Retinal pigment epithelial cell (primary cell): ENCODE measurements around the gene ZBTB40.

Experiments used
- DNase-seq: peaks from one replicate; pipeline ENCODE4 v3.0.0-alpha.2; 2010; ENCODE audit warnings: low read depth
- H3K4me3 ChIP-seq: 2 replicates; pipeline ENCODE4 v1.5.1; 2011; ENCODE audit warnings: mild to moderate bottlenecking, low read length, control low read depth, moderate library complexity
- CTCF ChIP-seq: conservative IDR thresholded peaks from 2 replicates; pipeline ENCODE4 v1.5.1; 2011; ENCODE audit warnings: low read depth, low read length, control low read depth, inconsistent platforms

Gene ZBTB40

GRCh38 chr1:22465015-22465565, 13.4 kb downstream of the ZBTB40 start:
- H3K4me3 ChIP-seq, result no peak overlapping the region
- TF ChIP-seq CTCF, result no peak
- DNase-seq, result no peak

DNA sequence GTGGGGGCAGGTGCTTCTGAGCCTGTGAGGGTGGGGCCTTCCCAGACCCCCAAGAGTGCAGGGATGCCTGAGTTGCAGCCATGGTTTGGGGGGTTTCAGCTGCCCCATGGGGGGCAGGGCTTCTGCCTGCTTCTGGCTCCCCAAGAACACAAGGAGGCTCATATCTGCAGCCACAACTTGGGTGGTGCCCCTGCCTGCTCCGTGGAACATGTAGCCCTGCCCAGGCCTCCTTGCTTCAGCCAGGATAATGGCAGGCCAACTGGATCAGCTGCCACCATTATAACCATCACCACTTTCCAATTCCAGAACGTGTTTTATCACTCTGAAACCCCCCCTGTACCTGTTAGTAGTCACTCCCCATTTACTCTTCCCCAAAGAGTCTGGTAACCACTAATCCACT, 14.0 kb downstream of the ZBTB40 start:
- TF ChIP-seq CTCF, result no peak
- H3K4me3 ChIP-seq, result no peak overlapping the region
- no peak for DNase-seq

DNA sequence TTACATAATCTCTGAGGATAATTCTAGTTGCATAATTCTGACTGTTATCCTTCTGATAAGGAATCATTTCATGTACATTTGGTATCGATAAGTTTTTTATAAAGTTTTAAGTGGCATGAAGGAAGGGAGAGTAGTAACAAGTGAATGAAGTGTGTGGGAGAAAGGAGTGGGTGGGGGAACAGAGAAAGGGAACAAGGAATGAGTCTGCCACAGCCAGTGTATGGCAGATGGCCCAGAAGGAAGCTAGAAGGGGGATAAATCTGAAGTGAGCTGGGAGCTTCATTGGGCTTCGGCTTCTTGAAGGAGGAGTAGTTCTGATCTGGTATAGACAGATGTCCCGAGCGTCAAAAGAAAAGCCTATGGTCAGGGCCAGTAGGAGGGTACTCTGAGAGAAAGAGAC, 18.6 kb downstream of the ZBTB40 start:
- TF ChIP-seq CTCF, result no peak
- DNase-seq, result no peak
- H3K4me3 ChIP-seq, result no peak overlapping the region

- no peak overlapping the region for H3K4me3 ChIP-seq
- no peak for TF ChIP-seq CTCF
- DNase-seq, result no peak
Measured at GRCh38 chr1:22471078-22471477, 19.4 kb downstream of the ZBTB40 start.

DNA sequence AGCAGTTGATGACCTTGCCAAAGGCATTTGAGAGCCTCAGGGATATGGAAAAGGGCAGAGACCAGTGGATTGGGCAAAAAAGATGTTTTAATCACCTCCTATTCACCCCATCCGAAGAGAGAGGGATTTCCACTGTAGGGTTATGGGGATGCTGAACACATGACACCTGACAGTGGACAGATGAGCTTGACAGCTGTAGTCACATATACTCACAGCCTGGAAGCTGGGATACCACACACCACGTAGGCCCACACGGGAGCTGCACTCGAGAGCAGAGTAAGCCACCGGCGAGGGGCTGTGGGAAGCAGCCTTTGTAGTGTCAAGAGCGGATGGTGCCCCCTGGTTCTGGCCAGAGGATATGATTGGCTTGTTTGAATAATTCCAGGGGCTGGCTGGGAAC, 20.0 kb downstream of the ZBTB40 start:
- no peak for DNase-seq
- no peak for TF ChIP-seq CTCF
- no peak overlapping the region for H3K4me3 ChIP-seq

DNA sequence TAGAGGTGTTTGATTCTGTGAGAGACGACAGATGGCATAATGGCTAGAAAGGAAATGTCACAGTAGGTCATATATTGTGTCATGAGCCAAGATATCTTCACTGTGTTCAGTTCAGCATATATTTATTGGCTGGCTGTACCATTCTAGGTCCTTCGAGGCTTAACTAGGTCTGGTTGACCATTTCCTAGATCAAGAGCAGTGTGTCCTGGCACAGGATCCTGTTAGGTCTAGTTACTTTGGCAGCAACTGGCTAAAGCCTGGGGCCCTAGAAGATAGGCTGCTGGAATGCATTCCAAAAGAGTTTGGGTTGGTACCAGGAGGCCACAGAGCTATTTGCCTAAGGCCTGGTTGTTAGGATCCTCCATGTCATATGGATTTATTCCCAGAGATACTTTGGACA, 20.9 kb downstream of the ZBTB40 start:
- no peak for TF ChIP-seq CTCF
- no peak for DNase-seq
- no peak overlapping the region for H3K4me3 ChIP-seq

DNA sequence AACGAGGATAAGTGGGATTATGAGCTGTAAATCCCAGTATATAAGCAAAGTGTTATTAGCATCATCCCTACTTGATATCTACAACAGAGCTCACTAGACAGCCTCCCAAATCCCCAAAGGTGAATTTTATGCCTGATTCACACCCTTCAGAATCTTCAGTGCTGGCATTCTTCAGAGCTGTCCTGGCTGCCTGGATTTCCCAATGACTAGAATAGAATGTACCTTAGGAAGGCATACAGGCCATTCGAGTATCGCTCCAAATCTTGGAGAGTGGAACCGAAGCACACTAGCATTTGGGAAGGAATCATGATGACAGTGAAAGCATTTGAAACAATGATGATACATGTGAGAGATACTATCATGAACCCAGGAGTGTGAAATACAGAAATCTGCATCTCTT, 22.3 kb downstream of the ZBTB40 start:
- no peak overlapping the region for H3K4me3 ChIP-seq
- TF ChIP-seq CTCF, result no peak
- DNase-seq, result no peak
